Inflammatory macrophage treated with lipopolysaccharide for 1 hour (primary cell): ENCODE data around the gene CTAGE8.
"Not testable (repeated sequence)": the region's sequence is repeated elsewhere in the genome, so short reads cannot be mapped to it uniquely, and the experiment has no call there.

Experiments used
- DNase-seq, 2 donors: peaks; one replicate each; pipeline ENCODE4 v3.0.0-alpha.2; 2020 to 2022

The CTAGE8 gene

GRCh38 chr7:144269188-144269587 is at the start of gene CTAGE8:
Gene CTAGE8 (minus strand): TSS chr7:144269288. CDS start chr7:144269250, 38 bp downstream.
- not testable (repeated sequence) for DNase-seq

GRCh38 chr7:144317537-144317936 is 48.4 kb upstream of the CTAGE8 start:
- not testable (repeated sequence) for DNase-seq

- not testable (repeated sequence) for DNase-seq
Observed at GRCh38 chr7:144311872-144312469, 42.9 kb upstream of the CTAGE8 start, which contains the start of gene OR2A1. Gene OR2A1 (plus strand): TSS chr7:144312419. CDS start chr7:144318125, 5,706 bp downstream.

- not testable (repeated sequence) for DNase-seq
Observed at GRCh38 chr7:144311218-144311617, 42.1 kb upstream of the CTAGE8 start.

- not testable (repeated sequence) for DNase-seq
Observed at GRCh38 chr7:144309702-144310101, 40.6 kb upstream of the CTAGE8 start.

- not testable (repeated sequence) for DNase-seq
Observed at GRCh38 chr7:144305156-144305555, 36.1 kb upstream of the CTAGE8 start.

- DNase-seq = not testable (repeated sequence)
Observed at GRCh38 chr7:144303607-144304006, 34.5 kb upstream of the CTAGE8 start.

- DNase-seq = not testable (repeated sequence)
Observed at GRCh38 chr7:144302578-144303303, 33.7 kb upstream of the CTAGE8 start.

- not testable (repeated sequence) for DNase-seq
Observed at GRCh38 chr7:144293794-144294499, 24.9 kb upstream of the CTAGE8 start.

GRCh38 chr7:144292384-144293161 is 23.5 kb upstream of the CTAGE8 start:
- not testable (repeated sequence) for DNase-seq

GRCh38 chr7:144291607-144292006 is 22.5 kb upstream of the CTAGE8 start:
- DNase-seq = peak in 1 of 2 donors; percentile 0

GRCh38 chr7:144287171-144287784 is 18.2 kb upstream of the CTAGE8 start:
- not testable (repeated sequence) for DNase-seq

GRCh38 chr7:144283716-144284115 is 14.6 kb upstream of the CTAGE8 start:
- not testable (repeated sequence) for DNase-seq

GRCh38 chr7:144282490-144282889 is 13.4 kb upstream of the CTAGE8 start:
- DNase-seq = not testable (repeated sequence)

GRCh38 chr7:144281981-144282380 is 12.9 kb upstream of the CTAGE8 start:
- DNase-seq = not testable (repeated sequence)

- not testable (repeated sequence) for DNase-seq
Observed at GRCh38 chr7:144280010-144280409, 10.9 kb upstream of the CTAGE8 start.

GRCh38 chr7:144275281-144275680 is 6.2 kb upstream of the CTAGE8 start:
- not testable (repeated sequence) for DNase-seq

GRCh38 chr7:144264692-144265091 is 4.4 kb downstream of the CTAGE8 start, which contains the start of gene OR2A7:
Gene OR2A7 (minus strand): TSS chr7:144264792. CDS start chr7:144259628, 5,164 bp downstream.
- not testable (repeated sequence) for DNase-seq

GRCh38 chr7:144262128-144262527 is 7.0 kb downstream of the CTAGE8 start:
- DNase-seq = not testable (repeated sequence)

- DNase-seq = not testable (repeated sequence)
Observed at GRCh38 chr7:144259067-144259466, 10.0 kb downstream of the CTAGE8 start.

- peak in 1 of 2 donors; percentile 44 for DNase-seq
Observed at GRCh38 chr7:144256112-144256511, 13.0 kb downstream of the CTAGE8 start.

- DNase-seq = peak in 1 of 2 donors; percentile 0
Observed at GRCh38 chr7:144255471-144255897, 13.6 kb downstream of the CTAGE8 start.
